Keratinocyte (primary cell): ENCODE results near the gene HOXB13. TPM values are rescaled to one million over a fixed set of nuclear protein-coding genes. Genes with fewer than 3 reads are reported as not detected.

ENCODE experiments used
- DNase-seq: peaks from one replicate; pipeline ENCODE4 v3.0.0-alpha.2; 2011; ENCODE audit warnings: low read depth, missing footprints, low spot score
- FAIRE-seq: peaks from 2 replicates; lab custom pipeline; 2011; peaks lifted over from hg19 to GRCh38; lab: Jason Lieb, UNC
- H2AFZ ChIP-seq: 2 replicates; pipeline ENCODE4 v1.6.0; 2012; ENCODE audit warnings: low read length, control low read depth, inconsistent platforms; ENCODE audit not compliant: control insufficient read depth
- H3K27ac ChIP-seq: 2 replicates; pipeline ENCODE4 v1.5.1; 2011; ENCODE audit warnings: low read length; ENCODE audit not compliant: control insufficient read depth, insufficient read depth
- H3K27me3 ChIP-seq: 3 replicates; pipeline ENCODE4 v1.6.0; 2011; ENCODE audit warnings: low read length; ENCODE audit not compliant: control insufficient read depth, insufficient read depth; ENCODE audit errors: extremely low read depth
- H3K36me3 ChIP-seq, 2 experiments: 2 replicates in 1 of 2; 3 replicates in 1 of 2; pipeline ENCODE4 v1.5.1; 2011; ENCODE audit warnings: low read length in 2 of 2, mild to moderate bottlenecking in 1 of 2; ENCODE audit not compliant: control insufficient read depth in 2 of 2, insufficient read depth in 2 of 2; ENCODE audit errors: extremely low read depth in 1 of 2
- H3K4me1 ChIP-seq: 3 replicates; pipeline ENCODE4 v1.5.1; 2011; ENCODE audit warnings: low read length; ENCODE audit not compliant: control insufficient read depth, insufficient read depth; ENCODE audit errors: extremely low read depth
- H3K4me2 ChIP-seq: 3 replicates; pipeline ENCODE4 v1.6.0; 2011; ENCODE audit warnings: low read depth, low read length; ENCODE audit not compliant: control insufficient read depth, insufficient read depth; ENCODE audit errors: extremely low read depth
- H3K4me3 ChIP-seq, 3 experiments: fragments of 200-600 bp in 1 of 3; sonication (generic) in 1 of 3; 2 replicates in 2 of 3; 3 replicates in 1 of 3; pipeline ENCODE4 v1.5.1; 2011 to 2016; ENCODE audit warnings: low read length in 3 of 3, mild to moderate bottlenecking in 3 of 3, control low read depth in 2 of 3, inconsistent platforms in 1 of 3, low read depth in 1 of 3, mixed read lengths in 1 of 3, mixed run types in 1 of 3, moderate library complexity in 1 of 3; ENCODE audit not compliant: control insufficient read depth in 2 of 3, insufficient read depth in 2 of 3; ENCODE audit errors: extremely low read depth in 1 of 3
- H3K79me2 ChIP-seq: 2 replicates; pipeline ENCODE4 v1.6.0; 2012; ENCODE audit warnings: low read length; ENCODE audit not compliant: control insufficient read depth, insufficient read depth
- H3K9ac ChIP-seq: 3 replicates; pipeline ENCODE4 v1.6.0; 2011; ENCODE audit warnings: low read length; ENCODE audit not compliant: control insufficient read depth, insufficient read depth; ENCODE audit errors: extremely low read depth
- H3K9me1 ChIP-seq: 3 replicates; pipeline ENCODE4 v1.6.0; 2011; ENCODE audit warnings: low read length; ENCODE audit not compliant: control insufficient read depth, insufficient read depth; ENCODE audit errors: extremely low read depth
- H3K9me3 ChIP-seq: 2 replicates; pipeline ENCODE4 v1.5.1; 2012; ENCODE audit warnings: low read depth, low read length; ENCODE audit not compliant: control insufficient read depth
- H4K20me1 ChIP-seq: 3 replicates; pipeline ENCODE4 v1.6.0; 2011; ENCODE audit warnings: low read length; ENCODE audit not compliant: control insufficient read depth, insufficient read depth; ENCODE audit errors: extremely low read depth
- EZH2 ChIP-seq: IDR thresholded peaks from one replicate; pipeline ENCODE4 v1.6.1; 2012; ENCODE audit warnings: inconsistent platforms, mild to moderate bottlenecking, low read length, moderate library complexity
- dilution Hi-C: fragments of 300-500 bp; cut with MboI; formaldehyde crosslinking; loops from one replicate; pipeline ENCODE4 v1.7.0; 2020; ENCODE audit warnings: low sequenced_read_pairs; ENCODE audit not compliant: extremely low pct_ligation_motif_present
- polyA plus RNA-seq, 5 experiments: library from polyadenylated mRNA; depleted of rRNA in 3 of 5; stranded (reverse) in 3 of 5; stranded (forward) in 1 of 5; unstranded in 1 of 5; fragments of >200 nt; gene quantifications; 1 replicate in 1 of 5; 2 replicates in 3 of 5; 3 replicates in 1 of 5; pipeline versions ENCODE4 v1.2.1 to v1.2.3, GENCODE V29; 2011 to 2012; ENCODE audit warnings: missing spikeins in 2 of 5, low read depth in 1 of 5, low replicate concordance in 1 of 5
- TF ChIP-seq, protein P1 (sequence below), 3 experiments: IDR thresholded peaks in 1 of 3; conservative IDR thresholded peaks in 1 of 3; optimal IDR thresholded peaks in 1 of 3; 2 replicates in 2 of 3; 3 replicates in 1 of 3; pipeline versions ENCODE3 to v1.5.1; 2011; ENCODE audit warnings: low read length in 3 of 3, mild to moderate bottlenecking in 3 of 3, moderate library complexity in 2 of 3, control low read depth in 1 of 3, inconsistent platforms in 1 of 3; ENCODE audit not compliant: insufficient read depth in 2 of 3; ENCODE audit errors: extremely low read depth in 1 of 3

HOXB13 gene
- polyA plus RNA-seq, 1 donor (not counting 4 experiments of a cell fraction or from before 2014, with no cell fraction given) = not detected

DNA sequence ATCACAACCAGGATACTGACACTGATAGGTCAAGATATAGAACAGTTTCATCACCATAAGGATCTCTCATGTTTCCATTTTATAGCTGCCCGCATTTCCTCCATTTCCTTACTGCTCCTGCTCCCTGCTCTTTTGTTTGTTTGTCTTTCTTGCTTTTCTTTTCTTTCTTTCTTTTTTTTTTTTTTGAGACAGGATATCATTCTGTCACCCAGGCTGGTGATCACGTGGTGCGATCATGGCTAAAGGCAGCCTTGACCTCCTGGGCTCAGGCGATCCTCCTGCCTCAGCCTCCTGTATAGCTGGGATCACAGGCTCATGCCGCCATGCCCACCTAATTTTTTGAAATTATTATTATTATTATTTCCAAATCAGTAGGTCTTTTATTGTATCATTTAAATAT lies 37.9 kb downstream of the HOXB13 start:
- H3K36me3 ChIP-seq = no peaks in the 10 kb centered on the region
- FAIRE-seq (no peak), DNase-seq (no peak)
- H4K20me1 ChIP-seq = no peaks in the 10 kb centered on the region
- no peaks in the 10 kb centered on the region for H3K9me1 ChIP-seq
- dilution Hi-C loops = no loop called here
- H2AFZ ChIP-seq = no peak overlapping the region
- H3K9ac ChIP-seq = no peak overlapping the region
- H3K27ac ChIP-seq = no peak overlapping the region
- no peak overlapping the region for H3K4me2 ChIP-seq
- no peaks in the 10 kb centered on the region for H3K4me1 ChIP-seq
- H3K79me2 ChIP-seq = no peaks in the 10 kb centered on the region
- H3K9me3 ChIP-seq = no peaks in the 10 kb centered on the region
- peaks cover 4% of the 10 kb centered on the region for H3K27me3 ChIP-seq
- no peak overlapping the region for H3K4me3 ChIP-seq
- TF ChIP-seq EZH2 = no peak
- TF ChIP-seq, protein P1, sequence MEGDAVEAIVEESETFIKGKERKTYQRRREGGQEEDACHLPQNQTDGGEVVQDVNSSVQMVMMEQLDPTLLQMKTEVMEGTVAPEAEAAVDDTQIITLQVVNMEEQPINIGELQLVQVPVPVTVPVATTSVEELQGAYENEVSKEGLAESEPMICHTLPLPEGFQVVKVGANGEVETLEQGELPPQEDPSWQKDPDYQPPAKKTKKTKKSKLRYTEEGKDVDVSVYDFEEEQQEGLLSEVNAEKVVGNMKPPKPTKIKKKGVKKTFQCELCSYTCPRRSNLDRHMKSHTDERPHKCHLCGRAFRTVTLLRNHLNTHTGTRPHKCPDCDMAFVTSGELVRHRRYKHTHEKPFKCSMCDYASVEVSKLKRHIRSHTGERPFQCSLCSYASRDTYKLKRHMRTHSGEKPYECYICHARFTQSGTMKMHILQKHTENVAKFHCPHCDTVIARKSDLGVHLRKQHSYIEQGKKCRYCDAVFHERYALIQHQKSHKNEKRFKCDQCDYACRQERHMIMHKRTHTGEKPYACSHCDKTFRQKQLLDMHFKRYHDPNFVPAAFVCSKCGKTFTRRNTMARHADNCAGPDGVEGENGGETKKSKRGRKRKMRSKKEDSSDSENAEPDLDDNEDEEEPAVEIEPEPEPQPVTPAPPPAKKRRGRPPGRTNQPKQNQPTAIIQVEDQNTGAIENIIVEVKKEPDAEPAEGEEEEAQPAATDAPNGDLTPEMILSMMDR (optimal IDR thresholded peaks at IDR 0.05 in 1 of 3, IDR thresholded peaks at IDR 0.05 in 1 of 3, conservative IDR thresholded peaks at IDR 0.05 in 1 of 3; ENCODE audit: extremely low read depth in 1 of 3, insufficient read depth in 2 of 3, low read length in 3 of 3) = no peak

DNA sequence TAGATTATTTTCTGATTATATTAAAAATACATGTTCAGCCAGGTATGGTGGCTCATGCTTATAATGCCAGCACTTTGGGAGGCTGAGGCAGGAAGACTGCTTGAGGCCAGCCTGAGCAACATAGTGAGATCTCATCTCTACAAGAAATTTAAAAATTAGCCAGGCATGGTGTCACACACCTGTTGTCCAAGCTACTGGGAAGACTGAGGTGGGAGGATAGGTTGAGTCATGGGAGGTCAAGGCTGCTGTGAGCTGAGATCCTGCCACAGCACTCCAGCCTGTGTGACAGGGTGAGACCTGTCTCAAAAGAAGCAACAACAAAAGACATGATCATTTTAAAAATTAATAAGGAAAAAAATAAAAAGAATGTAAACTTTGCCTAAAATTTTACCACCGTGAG lies 46.9 kb downstream of the HOXB13 start:
- Histone ChIP-seq H3K79me2 (no peaks in the 10 kb centered on the region), H3K36me3 (no peaks in the 10 kb centered on the region), H2AFZ (no peak overlapping the region), H3K4me3 (no peak overlapping the region), H3K9me3 (no peaks in the 10 kb centered on the region), H3K4me2 (no peak overlapping the region), H3K9me1 (no peaks in the 10 kb centered on the region), H3K27me3 (peaks cover 19% of the 10 kb centered on the region), H4K20me1 (no peaks in the 10 kb centered on the region), H3K9ac (no peak overlapping the region), H3K27ac (no peak overlapping the region), H3K4me1 (peaks cover 6% of the 10 kb centered on the region)
- dilution Hi-C loops = no loop called here
- DNase-seq = no peak
- no peak for FAIRE-seq
- TF ChIP-seq, protein P1 (optimal IDR thresholded peaks at IDR 0.05 in 1 of 3, IDR thresholded peaks at IDR 0.05 in 1 of 3, conservative IDR thresholded peaks at IDR 0.05 in 1 of 3; ENCODE audit: extremely low read depth in 1 of 3, insufficient read depth in 2 of 3, low read length in 3 of 3) = no peak
- no peak for TF ChIP-seq EZH2
